Activated CD8-positive, alpha-beta memory T cell treated with anti-CD3 and anti-CD28 coated beads for 4 hours (primary cell): ENCODE measurements around the gene ITGA2B.
"Not testable (repeated sequence)": the region's sequence is repeated elsewhere in the genome, so short reads cannot be mapped to it uniquely, and the experiment has no call there.

Experiments used
- DNase-seq, 2 donors: peaks; one replicate each; pipeline ENCODE4 v3.0.0-alpha.2; 2020; ENCODE audit warnings: low read depth in 2 of 2

The ITGA2B gene

DNA sequence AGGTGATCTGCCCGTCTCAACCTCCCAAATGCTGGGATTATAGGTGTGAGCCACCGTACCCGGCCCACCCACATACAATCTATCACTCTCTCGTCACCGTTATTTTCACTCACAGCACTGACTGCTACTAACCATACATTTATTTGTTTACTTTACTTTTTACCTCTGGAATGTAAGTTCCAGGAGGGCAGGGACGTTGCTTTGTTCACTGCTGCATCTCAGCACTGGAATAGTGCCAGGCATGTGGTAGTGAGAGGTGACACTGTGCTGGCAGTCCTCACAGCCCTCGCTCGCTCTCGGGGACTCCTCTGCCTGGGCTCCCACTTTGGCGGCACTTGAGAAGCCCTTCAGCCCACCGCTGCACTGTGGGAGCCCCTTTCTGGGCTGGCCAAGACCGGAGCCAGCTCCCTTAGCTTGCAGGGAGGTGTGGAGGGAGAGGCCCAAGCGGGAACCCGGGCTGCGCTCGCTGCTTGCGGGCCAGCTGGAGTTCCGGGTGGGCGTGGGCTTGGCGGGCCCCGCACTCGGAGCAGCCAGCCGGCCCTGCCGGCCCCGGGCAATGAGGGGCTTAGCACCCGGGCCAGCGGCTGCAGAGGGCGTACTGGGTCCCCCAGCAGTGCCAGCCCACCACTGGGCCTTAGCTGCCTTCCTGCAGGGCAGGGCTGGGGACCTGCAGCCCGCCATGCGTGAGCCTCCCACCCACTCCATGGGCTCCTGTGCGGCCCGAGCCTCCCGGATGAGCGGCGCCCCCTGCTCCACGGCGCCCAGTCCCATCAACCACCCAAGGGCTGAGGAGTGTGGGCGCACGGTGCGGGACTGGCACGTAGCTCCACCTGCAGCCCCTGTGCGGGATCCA is 20.8 kb downstream of the ITGA2B start:
- not testable (repeated sequence) for DNase-seq

DNA sequence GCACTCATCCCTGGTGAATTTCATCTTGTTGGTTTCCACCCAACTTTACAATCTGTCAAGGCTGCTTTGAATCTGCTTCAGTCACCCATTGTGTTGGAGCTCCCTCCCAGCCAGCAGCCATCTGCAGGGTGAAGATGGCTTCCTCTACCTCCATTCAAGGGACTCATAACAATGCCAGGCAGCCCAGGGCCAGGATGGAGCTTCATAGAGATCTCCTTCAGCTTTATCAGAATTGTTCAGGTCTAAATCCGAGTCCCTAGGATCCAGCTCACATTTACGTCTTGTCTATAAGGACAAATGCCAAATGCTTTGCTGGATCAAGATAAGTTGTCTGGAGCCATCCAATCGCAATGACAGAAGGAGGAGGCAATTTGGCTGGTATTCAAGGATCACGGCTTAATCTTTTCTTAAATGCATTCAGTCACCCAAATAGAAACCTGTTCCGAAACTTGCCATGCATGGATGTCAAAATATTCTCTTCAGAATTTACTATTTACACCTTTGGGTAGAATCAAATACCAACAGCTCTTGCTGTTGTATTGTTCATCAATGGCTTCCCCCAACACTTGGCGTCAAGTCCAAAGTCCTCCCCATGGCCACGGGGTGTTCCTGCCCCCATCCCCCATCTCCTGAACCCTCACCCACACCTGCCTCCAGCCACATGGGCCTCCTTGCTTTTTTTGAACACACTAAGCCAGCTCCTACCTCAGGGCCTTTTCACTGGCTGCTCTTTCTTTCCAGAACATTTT is 22.0 kb downstream of the ITGA2B start:
- DNase-seq = no peak

DNA sequence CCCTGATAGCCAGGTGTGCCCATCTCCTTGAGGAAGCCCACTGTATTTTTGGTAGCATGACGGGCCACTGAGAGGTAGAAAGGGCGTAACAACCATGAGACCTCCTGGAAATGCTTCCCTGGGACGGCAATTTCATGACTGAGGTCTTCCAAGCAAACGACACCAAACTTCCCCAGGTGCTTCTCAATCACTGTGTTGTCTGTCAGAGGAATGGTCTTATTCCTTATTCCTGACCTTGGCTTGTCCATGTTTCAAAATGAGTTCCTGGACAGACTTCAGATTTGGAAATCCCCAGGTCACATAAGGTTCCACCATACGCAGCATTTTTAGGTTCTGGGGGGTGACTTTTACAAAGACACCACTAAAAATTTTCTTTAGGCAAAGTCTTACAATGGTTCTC is 24.4 kb downstream of the ITGA2B start:
- not testable (repeated sequence) for DNase-seq

DNA sequence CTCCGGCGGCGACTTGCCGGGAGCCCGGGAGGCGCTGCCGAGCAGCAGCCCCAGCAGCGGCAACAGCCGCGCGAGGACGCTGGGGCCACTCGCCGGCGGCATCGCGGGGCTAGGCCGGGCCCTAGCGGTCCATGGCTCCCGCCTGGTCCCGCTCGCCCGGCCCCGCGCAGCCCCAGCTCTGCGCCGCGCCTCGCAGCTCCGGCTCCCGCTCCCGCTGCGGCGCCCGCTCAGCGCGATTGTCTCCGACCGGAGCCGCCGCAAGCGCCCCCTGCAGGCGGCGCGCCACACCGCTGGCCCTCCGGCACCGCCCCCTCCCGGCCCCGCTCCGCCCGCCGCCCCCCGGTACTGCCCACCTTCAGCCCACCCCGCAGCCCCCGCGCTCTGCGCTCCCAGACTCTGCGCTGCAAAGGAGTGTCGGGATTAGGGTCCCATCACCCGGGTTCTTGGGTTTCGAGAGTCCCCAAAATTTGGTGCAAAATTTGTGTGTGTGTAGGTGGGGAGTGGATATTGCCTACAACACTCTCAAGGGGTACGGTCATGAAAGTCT is 25.8 kb downstream of the ITGA2B start, which contains the start of gene FAM171A2:
Gene FAM171A2 (minus strand): TSS at position 241 of the 547 bp plus-strand sequence. CDS start 139 bp downstream, at position 102.
- peak in 1 of 2 donors; percentile 34 for DNase-seq

DNA sequence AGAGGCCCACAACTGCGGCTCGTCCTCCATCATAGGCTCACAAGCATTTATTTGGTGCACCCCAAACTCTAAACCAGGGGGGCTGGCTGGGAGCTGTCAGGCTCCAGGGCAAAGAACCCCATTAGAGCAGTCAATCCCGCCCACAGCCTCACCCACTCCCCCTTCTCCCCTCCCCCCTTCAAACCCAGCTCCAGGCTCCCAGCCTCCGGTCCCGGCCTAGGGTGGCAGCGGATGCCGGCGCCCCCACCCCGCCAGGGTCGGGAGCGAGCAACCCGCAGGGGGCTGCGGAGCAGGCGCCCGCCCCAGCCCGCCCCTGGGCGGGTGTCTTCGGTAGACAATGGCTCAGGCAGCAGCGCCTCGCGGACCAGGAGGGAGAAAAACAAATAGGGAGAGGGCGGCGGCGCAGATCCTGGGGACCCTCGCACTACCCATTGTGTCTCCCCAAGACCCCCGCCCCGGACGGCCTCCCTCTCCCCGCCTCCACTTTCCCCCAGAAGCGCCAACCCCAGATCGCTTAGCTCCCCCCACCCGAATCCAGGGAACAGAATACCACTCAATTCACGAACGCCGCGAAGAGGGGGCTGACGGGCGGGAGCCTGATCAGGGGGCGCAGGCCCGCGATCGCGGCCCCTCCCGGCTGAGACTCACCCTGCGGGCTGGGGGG is 26.4 kb downstream of the ITGA2B start:
- DNase-seq = no peak

DNA sequence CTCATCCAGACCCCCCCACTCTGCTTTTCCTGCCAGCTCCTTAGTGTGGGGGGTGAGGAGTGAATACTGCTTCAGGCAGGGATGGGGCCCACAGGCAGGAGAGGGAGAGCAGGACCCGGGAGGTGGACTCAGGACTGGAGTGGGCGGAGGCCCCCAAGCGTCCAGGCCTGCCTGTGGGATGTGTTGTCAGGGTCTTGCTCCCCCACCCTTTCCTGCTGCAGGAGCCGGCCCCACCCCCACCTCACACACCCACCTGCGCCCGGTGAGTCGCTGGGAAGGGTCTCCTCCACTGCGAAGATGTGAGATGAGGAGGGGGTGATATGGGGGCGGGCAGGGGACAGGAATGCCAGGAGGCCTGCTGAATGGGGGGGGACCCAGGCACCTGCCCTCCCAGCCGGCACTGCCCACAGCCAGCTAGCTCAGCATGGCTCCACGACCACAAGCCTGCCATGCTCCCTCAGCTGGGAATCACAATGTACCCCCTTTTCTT is 26.9 kb downstream of the ITGA2B start:
- DNase-seq = no peak

DNA sequence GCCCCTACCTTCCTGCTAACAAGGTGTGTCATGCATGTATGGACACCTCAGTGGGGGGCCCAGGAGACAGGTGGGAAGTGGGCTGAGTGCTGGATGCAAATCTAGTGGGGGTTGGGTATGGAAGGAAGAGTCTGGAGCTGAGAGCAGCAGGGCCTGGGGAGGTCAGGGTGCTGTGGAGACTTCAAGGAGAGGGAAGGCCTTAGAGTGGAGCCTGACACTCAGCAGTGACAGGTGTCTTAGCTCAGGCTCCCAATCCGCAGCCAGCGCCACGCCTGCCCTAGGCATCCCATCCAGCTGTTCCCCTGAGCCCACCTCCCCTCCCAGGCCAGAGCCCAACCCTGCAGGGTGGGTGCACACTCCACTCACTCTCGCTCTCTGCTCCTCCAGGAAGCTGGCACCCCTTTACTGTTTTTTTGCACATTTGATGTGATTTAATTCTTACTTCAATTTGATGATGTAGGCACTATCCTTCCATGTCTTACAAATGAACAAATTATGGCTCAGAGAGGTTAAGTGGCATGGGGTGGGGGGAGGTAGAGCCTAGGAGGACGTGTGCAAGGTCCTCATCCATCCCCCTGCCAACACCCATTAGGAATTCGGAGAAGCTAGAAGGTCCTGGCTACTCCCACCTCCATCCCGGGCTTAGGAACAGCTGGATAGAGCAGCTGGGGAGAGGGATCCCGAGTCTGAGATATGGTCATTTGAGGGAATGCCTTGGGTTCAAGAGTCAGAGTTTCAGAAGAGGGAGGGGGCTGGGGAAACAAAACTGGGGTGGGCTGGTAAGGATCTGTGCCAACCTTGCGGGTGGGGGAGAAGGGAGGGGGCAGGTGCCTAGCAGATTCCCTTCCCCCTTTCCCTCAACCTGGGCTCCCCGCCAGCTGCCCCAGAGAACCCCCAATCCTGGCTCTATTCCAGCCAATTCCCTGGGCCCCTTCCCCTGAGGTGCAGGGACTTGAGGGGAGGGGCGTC is 27.9 kb downstream of the ITGA2B start:
- DNase-seq = no peak

DNA sequence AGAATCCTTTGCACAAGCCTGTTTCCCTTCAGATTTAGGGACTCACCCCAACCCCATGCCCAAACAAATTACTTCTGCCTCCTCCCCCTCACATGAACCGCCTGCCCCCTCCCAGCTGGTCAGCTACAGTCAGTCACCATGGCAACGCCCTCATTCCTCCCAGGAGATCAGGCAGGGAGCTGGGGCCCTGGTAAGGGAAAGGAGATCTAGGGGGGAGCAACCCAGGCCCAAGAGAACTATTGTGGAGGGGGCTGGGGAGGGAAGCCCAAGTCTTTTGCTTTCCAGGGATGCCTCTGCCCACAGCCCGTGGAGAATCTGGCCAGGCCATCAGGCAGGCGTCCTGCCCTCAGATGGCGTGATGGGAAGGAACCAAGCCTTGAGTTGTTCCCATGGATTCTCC is 28.6 kb downstream of the ITGA2B start:
- DNase-seq = no peak

DNA sequence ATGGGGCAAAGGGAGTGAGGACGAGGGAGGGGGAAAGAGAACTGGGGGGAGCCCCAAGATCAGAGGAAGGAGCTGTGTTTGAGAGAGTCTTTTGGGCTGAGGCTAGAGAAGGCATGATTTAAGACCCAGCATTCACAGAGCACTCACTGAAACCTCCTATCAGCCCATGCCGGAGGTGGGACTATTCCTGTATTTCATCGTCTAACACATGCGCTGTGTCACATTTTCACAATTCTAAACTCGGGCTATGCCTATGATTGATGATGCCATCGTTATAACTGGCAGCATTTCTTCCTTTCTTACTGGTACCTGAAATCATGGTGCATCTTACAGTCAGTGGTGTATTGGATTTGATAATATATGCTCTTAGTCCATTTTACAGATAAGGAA is 29.3 kb downstream of the ITGA2B start:
- DNase-seq = no peak

DNA sequence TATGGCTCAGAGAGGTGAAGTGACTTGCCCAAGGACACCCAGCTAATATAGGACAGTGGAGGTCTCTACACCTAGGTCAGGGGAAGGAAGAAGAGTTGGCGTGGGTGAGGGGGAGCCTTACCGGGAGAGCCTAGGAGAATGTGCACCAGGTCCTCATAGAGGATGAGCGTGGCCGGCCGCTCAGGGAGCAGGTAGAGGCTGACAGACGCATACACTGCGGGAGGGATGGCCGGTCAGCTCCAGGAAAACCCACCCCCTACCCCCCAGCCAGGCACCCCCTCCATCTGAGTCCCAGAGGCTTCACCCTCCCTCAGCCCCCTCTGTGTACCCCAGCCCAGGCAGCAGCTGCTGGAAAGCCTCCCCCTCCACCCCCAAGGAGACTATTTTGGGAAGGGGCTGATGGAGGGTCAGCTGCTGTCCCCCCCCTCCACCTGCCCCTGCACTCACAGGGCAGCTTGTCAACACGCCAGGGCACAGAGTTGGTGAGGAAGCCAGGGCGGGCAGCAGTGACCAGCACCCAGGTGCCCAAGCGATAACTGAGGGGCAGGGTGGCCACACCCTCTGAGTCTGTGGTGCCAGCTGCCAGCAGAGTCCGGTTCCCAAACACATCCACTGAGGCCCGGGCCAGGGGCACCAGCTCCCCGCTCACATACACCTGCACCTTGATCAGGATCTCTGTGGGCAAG is 29.8 kb downstream of the ITGA2B start:
- no peak for DNase-seq

DNA sequence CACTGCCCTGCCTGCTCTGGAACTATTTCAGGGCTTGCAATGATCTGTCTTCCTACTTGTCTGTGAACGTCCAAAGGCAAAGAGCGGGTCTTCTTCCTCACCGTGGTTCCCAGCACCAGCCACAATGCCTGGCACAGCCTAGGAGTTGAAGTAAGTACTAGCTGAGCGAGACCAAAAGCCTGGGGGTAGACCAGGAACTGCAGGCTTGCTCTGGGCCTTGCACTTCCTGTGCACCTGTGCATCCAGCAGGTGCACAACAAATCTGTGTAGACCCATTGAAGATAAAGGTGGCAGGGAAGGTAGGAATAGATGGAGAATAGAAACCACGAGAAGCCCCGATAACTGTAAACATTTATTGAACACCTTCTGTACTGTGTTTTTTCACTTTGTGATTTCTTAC is 30.4 kb downstream of the ITGA2B start:
- DNase-seq = no peak

DNA sequence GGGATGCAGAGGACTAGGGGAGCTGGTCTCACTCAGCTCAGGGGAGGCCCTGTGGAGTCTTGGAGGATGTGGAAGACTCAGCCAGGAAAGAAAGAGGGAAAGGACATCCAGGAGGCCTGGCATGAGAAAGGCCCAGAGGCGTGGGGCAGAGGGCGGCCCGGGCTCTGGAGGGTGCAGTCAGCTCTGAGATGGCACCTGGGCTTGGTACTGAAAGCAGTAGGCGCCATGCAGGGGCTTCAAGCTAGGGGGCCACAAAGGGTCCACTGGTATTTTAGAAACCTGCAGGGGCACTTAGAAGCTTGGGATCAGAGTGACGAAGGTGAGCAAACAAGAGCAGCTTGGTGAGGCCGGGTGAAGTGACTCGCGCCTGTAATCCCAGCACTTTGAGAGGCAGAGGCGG is 31.4 kb downstream of the ITGA2B start:
- no peak for DNase-seq

DNA sequence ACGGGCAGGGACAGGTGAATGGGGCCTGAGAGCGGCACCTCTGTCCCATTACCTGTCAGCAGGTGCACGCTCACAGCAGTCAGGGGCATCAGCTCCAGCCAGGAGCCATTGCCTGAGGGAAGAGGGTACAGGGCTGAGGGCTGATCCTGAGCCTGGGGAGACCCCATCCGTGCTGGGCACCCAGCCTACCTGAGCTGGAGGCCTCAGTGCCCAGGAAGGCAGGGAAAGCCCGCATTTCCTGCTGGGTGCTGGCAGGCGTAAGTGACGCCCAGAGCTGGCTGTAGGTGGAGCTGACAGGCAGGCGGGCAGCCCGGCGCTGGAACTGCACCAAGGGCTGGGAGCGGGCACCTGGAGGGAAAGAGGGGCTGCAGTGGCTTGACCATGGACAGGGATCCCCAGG is 33.2 kb downstream of the ITGA2B start:
- no peak for DNase-seq

DNA sequence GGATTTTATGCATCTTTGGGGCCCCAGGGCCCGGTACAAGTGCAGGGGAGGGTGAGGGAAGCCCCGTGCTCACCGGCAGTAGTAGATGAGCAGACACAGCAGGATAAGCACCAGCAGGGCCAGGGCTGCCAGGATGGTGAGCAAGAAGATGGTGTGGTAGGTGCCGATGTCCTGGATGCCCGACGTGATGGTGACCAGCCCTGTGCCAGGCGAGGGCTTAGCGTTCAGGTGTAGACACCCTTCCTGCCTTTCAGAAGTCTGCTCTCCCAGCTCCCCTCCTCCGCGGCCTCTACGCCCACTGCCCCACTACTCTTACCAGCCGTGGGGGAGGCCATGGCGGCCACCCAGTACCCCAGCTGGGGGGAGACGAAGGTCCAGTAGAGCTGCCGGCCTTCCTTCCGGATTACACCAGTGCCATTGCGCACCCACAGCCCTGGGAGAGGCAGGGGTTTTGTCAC is 33.8 kb downstream of the ITGA2B start:
- no peak for DNase-seq

DNA sequence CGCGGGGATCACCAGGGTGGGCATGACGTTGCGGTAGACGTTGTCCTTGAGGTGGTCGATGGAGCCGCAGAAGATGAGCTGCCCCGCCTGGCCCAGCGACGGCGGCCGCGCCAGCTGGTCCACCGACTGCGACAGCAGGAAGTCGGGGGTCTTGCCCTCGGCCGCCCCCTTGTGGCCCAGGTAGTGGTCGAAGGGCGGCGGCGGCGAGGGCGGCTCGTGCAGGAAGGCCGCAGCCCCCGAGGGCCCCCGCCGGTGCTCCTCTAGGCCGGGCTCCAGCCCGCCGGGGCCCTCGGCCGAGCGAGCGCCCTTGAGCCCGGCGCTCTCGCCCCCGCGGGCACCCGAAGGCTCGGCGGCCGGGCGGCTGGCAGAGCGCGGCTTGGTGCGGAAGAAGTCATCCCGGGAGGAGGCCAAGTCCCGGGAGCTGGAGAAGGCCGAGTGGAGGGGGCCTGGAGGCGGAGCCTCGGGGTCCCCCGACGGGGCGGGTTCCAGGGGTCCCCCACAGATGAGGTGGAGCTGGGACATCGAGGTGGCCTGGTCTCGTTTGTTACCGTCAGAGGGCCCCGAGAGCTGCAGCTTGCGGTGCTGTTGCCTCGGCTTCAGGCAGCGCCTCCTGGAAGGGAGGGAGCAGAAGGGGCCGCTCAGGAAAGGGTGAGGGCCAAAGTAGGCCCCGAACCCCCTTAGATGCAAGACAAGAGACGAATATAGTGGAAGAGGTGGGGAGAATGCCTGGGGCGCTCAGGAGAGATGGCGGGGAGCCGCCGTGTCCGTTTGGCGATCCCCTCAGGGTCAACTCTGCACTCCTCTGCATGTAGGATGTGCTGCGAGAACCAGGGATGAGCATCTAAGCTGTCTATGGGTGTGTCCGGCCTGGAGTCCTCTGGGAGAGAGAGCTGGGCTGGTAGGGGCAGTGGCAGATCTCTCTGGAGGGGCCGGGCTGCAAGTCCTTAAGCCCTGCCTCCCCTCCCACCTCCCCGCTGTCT is 34.6 kb downstream of the ITGA2B start:
- peak in 1 of 2 donors; percentile 37 for DNase-seq

DNA sequence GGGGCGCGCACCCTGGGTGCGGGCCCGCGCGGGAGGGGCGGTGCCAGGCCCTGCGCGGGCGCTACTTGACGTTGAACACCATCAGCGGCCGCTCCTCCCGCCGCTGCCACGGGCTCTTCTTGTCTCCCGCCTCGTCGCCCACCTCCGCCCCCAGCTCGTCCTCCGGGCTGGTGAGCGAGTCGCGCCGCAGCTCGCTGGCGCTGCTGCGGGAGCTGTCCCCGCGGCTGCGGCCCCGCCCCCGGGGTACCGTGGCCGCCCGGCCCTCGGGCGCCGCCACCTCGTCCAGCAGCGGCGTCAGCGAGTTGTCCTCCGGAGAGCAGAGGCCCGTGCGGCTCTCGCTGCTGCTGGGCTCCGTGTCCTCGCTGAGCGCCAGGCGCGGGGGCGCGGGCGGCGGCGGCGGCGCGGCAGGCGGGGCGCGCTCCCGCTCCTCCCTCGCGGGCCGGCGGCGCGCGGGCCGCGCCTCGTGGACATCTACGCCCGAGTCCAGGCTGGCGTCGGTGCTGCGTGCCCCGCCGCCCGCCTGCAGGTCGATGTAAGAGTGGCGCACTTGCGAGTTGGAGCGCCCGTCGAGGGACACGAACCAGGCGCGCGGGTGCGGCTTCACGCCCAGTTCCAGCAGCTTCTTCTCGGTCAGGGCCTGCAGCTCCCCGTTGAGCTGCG is 35.6 kb downstream of the ITGA2B start:
- DNase-seq = no peak

DNA sequence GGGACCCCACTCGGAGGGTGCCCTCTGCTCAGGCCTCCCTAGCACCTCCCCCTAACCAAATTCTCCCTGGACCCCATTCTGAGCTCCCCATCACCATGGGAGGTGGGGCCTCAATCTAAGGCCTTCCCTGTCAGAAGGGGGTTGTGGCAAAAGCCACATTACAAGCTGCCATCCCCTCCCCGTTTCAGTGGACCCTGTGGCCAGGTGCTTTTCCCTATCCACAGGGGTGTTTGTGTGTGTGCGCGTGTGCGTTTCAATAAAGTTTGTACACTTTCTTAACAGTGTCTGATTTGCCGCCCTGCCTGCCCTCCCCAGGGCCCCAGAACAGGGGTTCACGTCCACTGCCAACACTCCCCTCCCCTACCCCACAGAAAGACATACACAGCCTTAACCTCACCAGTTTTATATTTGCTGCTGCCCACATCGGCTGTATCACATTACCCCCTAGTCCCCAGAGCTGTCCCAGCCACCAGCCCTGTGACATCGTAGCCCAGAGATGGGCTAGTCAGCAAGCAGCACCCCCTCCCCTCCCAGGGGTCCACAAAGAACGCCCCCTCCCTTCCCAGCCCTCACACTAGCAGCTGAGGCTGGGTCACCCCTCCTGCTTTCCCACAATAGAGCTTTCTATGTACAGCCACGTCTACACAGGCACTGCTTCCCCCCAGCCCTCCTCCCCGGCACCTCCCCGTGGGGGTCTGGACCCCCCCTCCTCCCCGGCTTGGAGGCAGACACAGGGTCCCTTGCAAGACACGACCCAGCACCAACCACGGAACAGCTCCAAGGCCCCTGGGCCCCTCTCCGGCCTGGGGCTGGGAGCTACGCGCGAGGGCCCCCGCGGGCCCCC is 36.4 kb downstream of the ITGA2B start:
- DNase-seq = no peak
